HG03159 (cell line): ENCODE results near the gene KANSL3.

Experiments
- ATAC-seq: cut with Tn5 transposase; IDR thresholded peaks from one replicate; pipeline ENCODE4 v1.9.1; 2021; ENCODE audit warnings: mild to moderate bottlenecking, moderate library complexity; ENCODE audit not compliant: unreplicated experiment

The KANSL3 gene

GRCh38 chr2:96608469-96609455 lies 29.4 kb downstream of the KANSL3 start:
- ATAC-seq = no peak

DNA sequence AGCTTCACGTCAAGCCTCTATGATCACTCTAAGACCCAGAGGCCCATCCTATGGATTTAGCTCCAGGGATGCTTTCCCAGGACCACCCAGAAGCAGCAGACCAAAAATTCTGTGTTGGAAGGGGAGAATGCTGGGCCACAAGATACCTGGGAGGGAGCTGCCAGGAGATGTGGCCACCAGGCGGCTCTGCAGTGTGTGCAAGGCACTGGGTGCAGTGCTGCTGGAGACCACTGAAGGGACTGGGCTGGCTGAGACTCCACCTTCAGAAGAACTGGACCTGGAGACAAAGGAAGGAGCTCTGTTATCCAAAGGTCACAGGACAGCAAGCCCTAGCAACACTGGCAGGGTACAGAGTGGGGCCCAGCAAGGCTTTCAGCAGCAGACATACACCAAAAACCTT lies 34.0 kb downstream of the KANSL3 start:
- no peak for ATAC-seq

GRCh38 chr2:96602330-96602823 lies 35.7 kb downstream of the KANSL3 start:
- no peak for ATAC-seq

DNA sequence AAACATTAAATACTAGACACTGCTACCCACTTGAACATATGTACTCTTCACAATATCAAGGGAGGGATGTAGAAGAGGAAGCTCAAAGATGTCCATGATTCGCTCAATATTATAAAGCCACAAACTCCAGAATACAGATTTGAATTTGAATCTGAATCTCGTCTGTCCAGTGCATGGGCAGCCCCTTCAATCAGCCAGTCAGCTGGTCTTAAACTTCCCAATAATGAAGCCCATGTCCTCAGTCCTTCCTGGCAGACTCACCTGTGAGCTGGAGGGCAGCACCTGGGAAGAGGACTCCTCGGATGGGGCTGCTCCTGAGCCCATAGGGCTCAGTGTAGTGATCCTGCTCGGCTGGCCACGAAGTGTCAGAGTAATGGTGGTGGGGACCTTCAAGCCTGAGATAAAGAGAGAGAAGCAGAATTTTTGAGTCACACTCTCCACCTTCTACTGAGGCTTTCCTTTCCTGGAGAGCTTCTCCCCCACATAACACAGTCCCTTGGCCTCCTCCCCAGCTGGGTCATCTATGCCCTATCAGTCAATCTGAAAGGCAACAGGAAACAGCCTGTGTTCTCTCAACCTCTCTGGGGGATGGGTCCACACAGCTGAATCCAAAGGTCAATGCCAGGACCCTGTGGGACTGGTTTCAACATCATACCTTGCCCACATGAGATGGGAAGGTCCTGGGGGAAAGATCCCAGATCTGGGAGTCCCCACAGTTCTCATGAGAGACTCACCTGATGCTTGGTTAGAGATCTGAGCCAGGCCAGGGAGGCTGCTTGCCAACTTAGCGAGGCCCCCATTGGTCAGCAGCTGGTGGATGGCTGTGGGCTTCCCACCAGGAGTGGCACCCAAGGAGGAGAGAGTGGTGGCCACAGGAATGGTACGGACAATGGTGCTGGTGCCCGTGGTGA lies 36.5 kb downstream of the KANSL3 start:
- no peak for ATAC-seq

DNA sequence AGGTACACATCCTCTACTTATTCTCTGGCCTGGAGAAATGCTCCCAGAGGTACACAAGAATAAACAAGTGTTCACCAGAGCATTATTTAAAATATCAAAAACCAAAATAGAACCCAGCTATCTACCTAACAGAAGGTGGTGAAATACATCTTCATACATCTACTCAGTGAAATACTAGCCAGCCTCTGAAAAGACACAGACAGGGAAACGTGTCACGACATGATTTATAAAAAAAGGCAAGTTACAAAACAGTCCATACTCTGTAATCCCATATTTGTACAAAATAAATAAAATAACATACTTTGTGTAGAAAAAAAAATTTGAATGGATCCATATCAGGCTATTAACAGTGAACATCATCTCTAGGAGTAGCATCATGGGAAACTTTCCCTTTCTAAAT lies 38.2 kb downstream of the KANSL3 start:
- ATAC-seq = no peak

GRCh38 chr2:96596596-96596995 lies 41.5 kb downstream of the KANSL3 start:
- no peak for ATAC-seq

DNA sequence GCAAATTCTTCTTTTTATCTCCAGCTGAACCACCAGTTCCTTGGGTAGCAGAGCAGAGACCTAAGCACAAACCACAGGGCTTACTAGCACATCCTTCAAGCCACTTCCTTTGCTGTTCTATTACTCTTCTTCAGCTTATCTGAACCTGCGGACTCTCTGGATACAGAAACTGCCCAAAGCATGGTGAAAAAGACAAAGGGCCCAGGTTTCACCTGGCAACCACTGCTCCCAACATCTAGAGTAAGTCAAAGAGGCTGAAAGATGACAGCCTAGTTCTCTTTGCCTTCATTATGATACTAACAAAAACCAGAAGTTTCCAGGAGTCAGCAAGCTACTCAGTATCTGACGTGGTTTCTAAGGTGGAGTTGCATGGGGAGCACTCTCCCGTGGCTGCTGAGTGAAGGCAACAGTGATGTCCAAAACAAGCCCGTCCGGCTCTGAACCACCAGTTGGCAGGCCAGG lies 43.4 kb downstream of the KANSL3 start:
- ATAC-seq = no peak

DNA sequence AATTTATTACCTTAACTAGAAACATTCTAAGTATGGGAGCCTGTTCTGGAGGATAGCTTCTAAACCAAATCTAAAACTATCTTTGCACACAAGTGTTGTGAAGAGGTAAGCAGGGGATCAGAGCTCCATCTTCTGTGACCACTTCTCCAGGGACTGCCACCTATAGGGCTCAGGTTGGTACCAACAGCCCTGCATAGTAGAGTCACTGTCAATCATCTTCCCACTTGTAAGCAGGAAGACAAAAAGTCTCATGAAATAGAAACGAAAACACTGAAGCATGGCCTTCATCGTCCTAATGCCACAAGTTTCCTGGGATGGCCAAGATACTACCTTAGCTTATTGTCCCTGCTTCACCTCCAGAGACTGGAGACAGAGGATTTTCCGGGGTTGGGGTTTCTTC lies 43.8 kb downstream of the KANSL3 start:
- no peak for ATAC-seq

- no peak for ATAC-seq
Observed at GRCh38 chr2:96591494-96591893, 46.6 kb downstream of the KANSL3 start.

DNA sequence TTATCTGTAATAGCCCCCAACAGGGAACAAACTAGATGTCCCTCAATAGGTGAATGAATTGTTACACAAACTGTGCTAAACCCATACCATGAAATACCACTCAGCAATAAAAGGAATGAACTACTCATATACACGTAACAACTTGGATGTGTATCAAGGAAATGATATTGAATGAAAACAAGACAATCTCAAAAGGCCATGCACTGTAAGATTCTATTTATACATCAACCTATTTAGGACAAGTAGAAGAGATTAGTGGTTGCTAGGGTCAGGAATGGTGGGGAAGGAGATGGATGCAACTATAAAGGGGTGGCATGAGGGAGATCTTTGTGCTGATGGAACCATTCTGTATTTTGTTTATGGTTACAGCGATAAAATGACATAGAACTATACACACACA lies 47.1 kb downstream of the KANSL3 start:
- no peak for ATAC-seq

GRCh38 chr2:96587843-96588242 lies 50.3 kb downstream of the KANSL3 start:
- ATAC-seq = no peak

- ATAC-seq = no peak
Observed at GRCh38 chr2:96584017-96584416, 54.1 kb downstream of the KANSL3 start.

DNA sequence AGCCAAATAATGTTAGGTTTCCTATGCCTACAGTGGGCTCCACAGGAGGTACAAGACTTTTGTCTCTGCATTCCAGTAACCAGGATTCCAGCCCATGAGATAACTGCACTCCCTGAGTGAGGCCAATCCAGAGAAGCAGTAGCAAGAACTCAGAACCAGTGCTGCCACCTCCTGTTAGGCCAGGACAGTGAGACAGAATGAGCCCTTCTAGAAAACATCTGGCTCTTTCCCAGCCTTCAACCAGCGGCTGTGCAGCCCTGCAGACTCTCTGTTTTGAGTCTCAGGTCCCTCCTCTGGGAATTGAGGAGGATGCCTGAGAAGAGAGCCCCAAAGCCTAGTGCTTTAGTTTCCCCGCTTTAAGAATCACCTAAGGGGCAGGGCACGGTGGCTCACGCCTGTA lies 57.3 kb downstream of the KANSL3 start:
- ATAC-seq = no peak

GRCh38 chr2:96579422-96579821 lies 58.7 kb downstream of the KANSL3 start:
- no peak for ATAC-seq

GRCh38 chr2:96578731-96579130 lies 59.4 kb downstream of the KANSL3 start:
- no peak for ATAC-seq

DNA sequence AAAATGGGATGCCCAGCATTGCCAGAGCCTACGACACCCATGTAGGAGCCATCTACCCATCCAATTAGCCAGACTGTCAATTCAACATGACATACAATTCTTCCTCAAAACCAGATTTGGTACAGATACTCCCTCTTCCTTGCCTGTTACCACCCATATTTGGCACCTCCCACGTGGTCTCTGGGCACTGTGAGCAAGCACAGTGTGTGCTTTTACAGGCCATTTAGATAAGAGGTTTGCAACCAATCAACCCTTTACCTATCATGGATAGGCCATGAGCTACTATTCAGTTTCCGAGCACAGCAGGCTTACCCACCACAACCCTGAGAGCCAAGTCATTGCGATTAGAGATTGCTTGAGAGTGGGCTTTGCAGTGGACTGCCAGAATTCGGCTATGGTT lies 60.6 kb downstream of the KANSL3 start:
- no peak for ATAC-seq

- ATAC-seq = no peak
Observed at GRCh38 chr2:96575785-96576456, 62.2 kb downstream of the KANSL3 start.

GRCh38 chr2:96574364-96574763 lies 63.7 kb downstream of the KANSL3 start:
- ATAC-seq = no peak

DNA sequence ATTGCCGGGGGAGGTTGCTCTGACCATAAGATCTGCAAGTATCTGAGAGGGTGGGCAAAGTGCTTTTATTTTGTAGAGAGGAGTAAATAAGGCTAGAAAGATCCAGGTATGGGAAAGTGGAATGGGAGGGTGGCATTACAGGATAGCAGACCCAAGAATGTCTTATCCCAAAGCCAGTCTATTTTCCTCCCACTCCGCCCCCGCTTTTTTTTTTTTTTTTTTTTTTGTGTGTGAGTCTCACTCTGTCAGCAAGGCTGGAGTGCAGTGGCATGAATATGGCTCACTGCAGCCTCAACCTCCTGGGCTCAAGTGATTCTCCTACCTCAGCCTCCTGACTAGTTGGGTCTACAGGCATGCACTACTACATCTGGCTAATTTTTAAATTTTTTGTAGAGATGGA lies 70.0 kb downstream of the KANSL3 start:
- no peak for ATAC-seq

GRCh38 chr2:96565111-96565510 lies 73.0 kb downstream of the KANSL3 start:
- no peak for ATAC-seq

- ATAC-seq = no peak
Observed at GRCh38 chr2:96564563-96564962, 73.5 kb downstream of the KANSL3 start.
